Omental fat pad (tissue), 4 donors: Measurements from ENCODE around the gene CLIC3. TPM values are rescaled to one million over a fixed set of nuclear protein-coding genes. Genes with fewer than 3 reads are reported as not detected.

ENCODE experiments used
- ATAC-seq: fragments of 150-250 bp; one replicate; pipeline ENCODE4 v1.9.1; 2016; ENCODE audit warnings: mild to moderate bottlenecking, moderate library complexity; ENCODE audit not compliant: low FRiP score
- DNase-seq: peaks from one replicate; pipeline ENCODE4 v3.0.0-alpha.2; 2019; ENCODE audit warnings: low spot score
- CTCF ChIP-seq, 3 donors: fragments of 450-650 bp; IDR thresholded peaks; one replicate each; pipeline ENCODE4 v1.5.1; 2016 to 2017; ENCODE audit warnings: antibody characterized with exemption in 3 of 3, mild to moderate bottlenecking in 3 of 3, moderate library complexity in 2 of 3
- total RNA-seq, 4 donors: library from RNA; depleted of rRNA; stranded (reverse); fragments of >200 nt; gene quantifications; one replicate each; pipeline ENCODE4 v1.1.0, GENCODE V29; 2016

CLIC3 gene
- total RNA-seq, 4 donors from 2014 or later: 0.95 to 9.7 (median 4.7) TPM

DNA sequence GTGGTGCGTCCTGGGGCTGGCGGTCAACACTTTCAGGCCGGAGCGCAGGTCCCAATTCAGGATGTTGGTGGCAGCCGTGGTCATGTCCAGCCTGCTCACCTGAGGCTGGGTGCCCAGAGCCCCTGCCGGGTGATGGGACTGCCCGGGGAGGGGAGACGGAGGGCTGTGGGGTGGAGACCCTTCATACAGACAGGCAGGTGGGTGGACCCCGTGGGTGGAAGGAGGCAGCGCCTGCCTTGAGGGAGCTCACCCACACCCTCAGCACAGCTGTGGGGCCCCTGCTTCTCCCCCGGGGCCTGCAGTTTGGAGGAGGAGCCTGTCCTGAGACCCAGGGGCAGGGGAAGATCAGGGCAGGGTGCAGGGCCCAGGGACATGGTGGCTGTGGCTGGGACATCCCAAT, 26.0 kb downstream of the CLIC3 start:
- DNase-seq (no peak), ATAC-seq (no peak)
- TF ChIP-seq CTCF (IDR thresholded peaks at IDR 0.05): no peak

DNA sequence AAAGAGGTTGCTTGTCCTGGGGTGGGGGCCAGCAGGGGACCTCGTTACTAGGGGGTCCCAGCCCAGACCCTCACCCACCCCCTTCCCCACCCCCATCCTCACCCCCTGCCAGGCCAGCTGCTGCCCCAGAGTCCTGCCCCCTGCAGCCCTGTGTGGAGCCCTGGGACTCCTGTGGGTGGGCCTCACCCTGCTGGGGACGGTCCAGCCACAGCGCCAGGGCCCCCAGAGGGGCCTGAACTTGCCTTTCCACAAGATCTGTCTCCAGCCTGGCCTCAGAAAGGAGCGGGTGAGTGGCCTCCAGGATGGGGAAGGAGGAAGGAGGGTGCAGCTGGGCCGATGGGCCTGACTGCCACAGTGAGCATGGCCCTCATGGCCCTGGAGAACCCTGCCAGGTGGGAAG, 26.6 kb downstream of the CLIC3 start:
- ATAC-seq (no peak), DNase-seq (no peak)
- TF ChIP-seq CTCF (IDR thresholded peaks at IDR 0.05): no peak

- DNase-seq (no peak), ATAC-seq (no peak)
- no peak for TF ChIP-seq CTCF (IDR thresholded peaks at IDR 0.05)
These were observed 27.2 kb downstream of the CLIC3 start for GRCh38 chr9:136969150-136969549.

DNA sequence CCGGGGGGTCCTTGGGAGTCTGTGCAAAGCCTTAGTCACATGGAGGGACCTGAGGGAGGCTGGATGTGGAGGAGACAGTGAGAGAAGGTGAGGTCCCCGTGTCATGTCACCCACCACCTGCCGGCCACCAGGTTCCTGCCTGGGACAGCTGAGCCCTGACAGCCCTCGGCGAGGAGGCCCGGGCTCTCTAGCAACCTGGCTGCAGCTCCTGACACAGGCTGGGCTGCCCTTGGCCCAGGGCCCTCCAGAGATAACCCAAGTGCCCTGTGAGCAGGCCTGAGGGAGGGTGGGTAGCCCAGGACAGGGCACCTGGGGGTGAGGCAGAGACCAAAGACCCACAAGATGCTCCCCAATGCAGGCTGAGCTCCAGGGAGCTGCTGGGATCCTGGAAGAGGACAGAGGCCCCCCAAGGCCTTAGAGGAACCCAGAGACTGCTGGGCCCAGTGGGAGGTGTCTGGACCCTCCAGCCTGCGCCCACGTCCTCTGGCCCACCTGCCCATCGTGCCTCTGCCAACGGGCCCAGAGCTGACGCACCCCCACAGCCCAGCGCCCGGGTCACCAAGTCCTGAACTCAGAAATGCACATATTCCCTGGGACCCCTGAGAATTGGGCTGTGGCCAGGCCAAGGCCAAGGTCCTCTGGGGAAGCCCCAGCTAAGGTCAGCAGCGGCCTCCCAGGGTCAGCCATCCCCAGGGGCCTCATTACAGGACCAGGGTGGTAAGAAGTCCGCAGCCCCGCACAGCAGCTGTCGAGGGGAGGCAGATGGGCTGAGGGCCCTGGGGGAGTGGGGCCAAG, 27.8 kb downstream of the CLIC3 start:
- no peak for ATAC-seq

GRCh38 chr9:136965771-136966484, 30.4 kb downstream of the CLIC3 start:
- no peak for TF ChIP-seq CTCF (IDR thresholded peaks at IDR 0.05)
- ATAC-seq (no peak), DNase-seq (no peak)

More for the DNA sequence above, 27.8 kb downstream of the CLIC3 start:
- DNase-seq: no peak
- TF ChIP-seq CTCF (IDR thresholded peaks at IDR 0.05): no peak

- DNase-seq (no peak), ATAC-seq (no peak)
- TF ChIP-seq CTCF (IDR thresholded peaks at IDR 0.05): no peak
These were observed 31.4 kb downstream of the CLIC3 start for GRCh38 chr9:136964833-136965422.
